ENCODE data around the gene AVL9.

DNA sequence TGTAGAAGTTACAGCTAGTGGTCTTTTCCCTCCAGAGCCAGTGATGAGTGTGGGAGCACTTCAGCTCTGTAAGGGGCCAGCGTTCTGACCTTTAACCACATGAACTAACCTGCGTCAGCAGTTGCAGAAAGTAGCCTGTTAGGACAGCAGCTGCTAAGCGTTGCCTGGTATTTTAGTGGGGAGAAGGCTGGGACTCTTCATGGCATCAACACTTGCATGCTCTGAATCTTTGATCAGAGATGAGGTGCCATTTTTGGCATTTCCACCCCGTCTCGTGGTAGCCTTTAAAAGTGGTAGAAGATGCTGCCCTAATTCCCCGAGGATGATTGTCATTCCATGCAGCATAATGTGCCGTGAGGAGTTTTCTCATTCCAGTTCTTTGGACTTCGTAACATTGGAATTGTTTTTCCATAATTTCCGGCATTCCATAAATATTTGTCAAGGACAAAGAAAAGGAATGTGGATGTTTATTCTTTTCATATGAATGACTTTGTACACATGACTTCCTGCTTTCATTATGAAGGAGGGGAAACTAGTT is 92.2 kb downstream of the AVL9 start:
- TF ChIP-seq, protein P1, sequence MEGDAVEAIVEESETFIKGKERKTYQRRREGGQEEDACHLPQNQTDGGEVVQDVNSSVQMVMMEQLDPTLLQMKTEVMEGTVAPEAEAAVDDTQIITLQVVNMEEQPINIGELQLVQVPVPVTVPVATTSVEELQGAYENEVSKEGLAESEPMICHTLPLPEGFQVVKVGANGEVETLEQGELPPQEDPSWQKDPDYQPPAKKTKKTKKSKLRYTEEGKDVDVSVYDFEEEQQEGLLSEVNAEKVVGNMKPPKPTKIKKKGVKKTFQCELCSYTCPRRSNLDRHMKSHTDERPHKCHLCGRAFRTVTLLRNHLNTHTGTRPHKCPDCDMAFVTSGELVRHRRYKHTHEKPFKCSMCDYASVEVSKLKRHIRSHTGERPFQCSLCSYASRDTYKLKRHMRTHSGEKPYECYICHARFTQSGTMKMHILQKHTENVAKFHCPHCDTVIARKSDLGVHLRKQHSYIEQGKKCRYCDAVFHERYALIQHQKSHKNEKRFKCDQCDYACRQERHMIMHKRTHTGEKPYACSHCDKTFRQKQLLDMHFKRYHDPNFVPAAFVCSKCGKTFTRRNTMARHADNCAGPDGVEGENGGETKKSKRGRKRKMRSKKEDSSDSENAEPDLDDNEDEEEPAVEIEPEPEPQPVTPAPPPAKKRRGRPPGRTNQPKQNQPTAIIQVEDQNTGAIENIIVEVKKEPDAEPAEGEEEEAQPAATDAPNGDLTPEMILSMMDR (IDR thresholded peaks at IDR 0.05), result no peak
- no peak for TF ChIP-seq POLR2AphosphoS5 (IDR thresholded peaks at IDR 0.05)

All from breast epithelium (tissue), 3 donors.